Prostate gland (tissue), 2 donors: ENCODE data around the gene SLC25A21.

Experiments
- POLR2A ChIP-seq: fragments of 450-650 bp; IDR thresholded peaks from one replicate; pipeline ENCODE4 v1.6.1; 2016; ENCODE audit warnings: antibody characterized with exemption, mild to moderate bottlenecking
- POLR2AphosphoS5 ChIP-seq: sonication (generic); formaldehyde crosslinking; IDR thresholded peaks from one replicate; pipeline ENCODE4 v1.6.1; 2017; ENCODE audit warnings: antibody characterized with exemption
- TF ChIP-seq, protein P1 (sequence below), 4 experiments: fragments of 200-600 bp in 2 of 4; fragments of 450-650 bp in 2 of 4; sonication (generic) in 2 of 4; IDR thresholded peaks; 1 replicate in 3 of 4; 2 replicates in 1 of 4; pipeline ENCODE4 v1.5.1; 2016 to 2019; ENCODE audit warnings: antibody characterized with exemption in 4 of 4, mild to moderate bottlenecking in 2 of 4, moderate library complexity in 2 of 4

- TF ChIP-seq, protein P1, sequence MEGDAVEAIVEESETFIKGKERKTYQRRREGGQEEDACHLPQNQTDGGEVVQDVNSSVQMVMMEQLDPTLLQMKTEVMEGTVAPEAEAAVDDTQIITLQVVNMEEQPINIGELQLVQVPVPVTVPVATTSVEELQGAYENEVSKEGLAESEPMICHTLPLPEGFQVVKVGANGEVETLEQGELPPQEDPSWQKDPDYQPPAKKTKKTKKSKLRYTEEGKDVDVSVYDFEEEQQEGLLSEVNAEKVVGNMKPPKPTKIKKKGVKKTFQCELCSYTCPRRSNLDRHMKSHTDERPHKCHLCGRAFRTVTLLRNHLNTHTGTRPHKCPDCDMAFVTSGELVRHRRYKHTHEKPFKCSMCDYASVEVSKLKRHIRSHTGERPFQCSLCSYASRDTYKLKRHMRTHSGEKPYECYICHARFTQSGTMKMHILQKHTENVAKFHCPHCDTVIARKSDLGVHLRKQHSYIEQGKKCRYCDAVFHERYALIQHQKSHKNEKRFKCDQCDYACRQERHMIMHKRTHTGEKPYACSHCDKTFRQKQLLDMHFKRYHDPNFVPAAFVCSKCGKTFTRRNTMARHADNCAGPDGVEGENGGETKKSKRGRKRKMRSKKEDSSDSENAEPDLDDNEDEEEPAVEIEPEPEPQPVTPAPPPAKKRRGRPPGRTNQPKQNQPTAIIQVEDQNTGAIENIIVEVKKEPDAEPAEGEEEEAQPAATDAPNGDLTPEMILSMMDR (IDR thresholded peaks at IDR 0.05), result no peak
- TF ChIP-seq POLR2AphosphoS5, result no peak
- TF ChIP-seq POLR2A, result no peak
Observed at GRCh38 chr14:36773558-36773957, 398.8 kb downstream of the SLC25A21 start.
